Activated CD8-positive, alpha-beta T cell treated with anti-CD3 and anti-CD28 coated beads for 36 hours (primary cell): ENCODE data around the gene INPP4B. TPM values are rescaled to one million over a fixed set of nuclear protein-coding genes. Genes with fewer than 3 reads are reported as not detected.

Experiments used
- ATAC-seq: fragments of 200-7000 bp; cut with Tn5 transposase; one replicate; pipeline ENCODE4 v1.10.0; 2021; ENCODE audit warnings: mild to moderate bottlenecking, moderate library complexity
- CTCF ChIA-PET: fragments of 350-600 bp; sonication (Branson Sonifier 250); formaldehyde crosslinking; loops from one replicate; lab custom pipeline; 2021; ENCODE audit warnings: antibody characterized with exemption; lab: Charles Lee
- POLR2A ChIA-PET: fragments of 350-600 bp; sonication (Branson Sonifier 250); formaldehyde crosslinking; loops from one replicate; lab custom pipeline; 2021; ENCODE audit warnings: antibody characterized with exemption; lab: Charles Lee
- DNase-seq: peaks from one replicate; pipeline ENCODE4 v3.0.0-alpha.2; 2020
- H3K27ac Mint-ChIP-seq: one replicate; pipeline ENCODE4 v1.8.0; 2021; ENCODE audit warnings: mild to moderate bottlenecking, mixed read lengths
- H3K27me3 Mint-ChIP-seq: one replicate; pipeline ENCODE4 v1.8.0; 2021; ENCODE audit warnings: mixed read lengths
- H3K36me3 Mint-ChIP-seq: one replicate; pipeline ENCODE4 v1.8.0; 2021; ENCODE audit warnings: low read depth, mixed read lengths
- H3K4me1 Mint-ChIP-seq: one replicate; pipeline ENCODE4 v1.8.0; 2021; ENCODE audit warnings: low read depth, mixed read lengths
- H3K4me3 Mint-ChIP-seq: one replicate; pipeline ENCODE4 v1.8.0; 2021; ENCODE audit warnings: mild to moderate bottlenecking, moderate library complexity, mixed read lengths
- H3K9me3 Mint-ChIP-seq: one replicate; pipeline ENCODE4 v1.8.0; 2021; ENCODE audit warnings: mixed read lengths
- CTCF ChIP-seq: fragments of 200-600 bp; IDR thresholded peaks from one replicate; pipeline ENCODE4 v1.8.0; 2022; ENCODE audit warnings: antibody characterized with exemption, mild to moderate bottlenecking
- intact Hi-C: fragments of 100-400 bp; cut with micrococcal nuclease; formaldehyde crosslinking; loops from one replicate; pipeline ENCODE4 v1.10.0; 2022
- total RNA-seq, 2 experiments: library from RNA; stranded (reverse); gene quantifications; one replicate each; pipeline ENCODE4 v1.2.3, GENCODE V29; 2021

Gene INPP4B
- total RNA-seq, 2 experiments from 2014 or later: 46.1 to 46.9 TPM

- no peak overlapping the region for H3K4me3 Mint-ChIP-seq
- DNase-seq: no peak
- intact Hi-C loops: no loop called here
- ChIA-PET POLR2A (no interaction called here), CTCF (no interaction called here)
- H3K9me3 Mint-ChIP-seq: peaks cover 11% of the 10 kb centered on the region
- no peak overlapping the region for H3K27ac Mint-ChIP-seq
- peaks cover 16% of the 10 kb centered on the region for H3K36me3 Mint-ChIP-seq
- ATAC-seq: no peak
- no peak for TF ChIP-seq CTCF
- peaks cover 17% of the 10 kb centered on the region for H3K4me1 Mint-ChIP-seq
- H3K27me3 Mint-ChIP-seq: no peaks in the 10 kb centered on the region
Observed at GRCh38 chr4:142705820-142706219, 140.3 kb downstream of the INPP4B start.

GRCh38 chr4:142703694-142704309 is 142.3 kb downstream of the INPP4B start:
- peaks cover 12% of the 10 kb centered on the region for H3K36me3 Mint-ChIP-seq
- no peak overlapping the region for H3K4me3 Mint-ChIP-seq
- intact Hi-C loops: no loop called here
- ATAC-seq (peak; percentile 46), DNase-seq (peak; percentile 16)
- H3K4me1 Mint-ChIP-seq: peaks cover 26% of the 10 kb centered on the region
- ChIA-PET CTCF (interaction anchor here (1.0 to 1.4 kb wide), 4 partner anchors 10 to 349 kb away, joined by 3 to 6 read pairs (median 4); no protein-coding TSS in a partner anchor), POLR2A (interaction anchor here (1.3 kb wide), 2 partner anchors 9 to 298 kb away, joined by 4 to 7 read pairs; no protein-coding TSS in a partner anchor)
- no peaks in the 10 kb centered on the region for H3K27me3 Mint-ChIP-seq
- H3K9me3 Mint-ChIP-seq: peaks cover 4% of the 10 kb centered on the region
- TF ChIP-seq CTCF: no peak
- no peak overlapping the region for H3K27ac Mint-ChIP-seq

GRCh38 chr4:142701017-142701416 is 145.1 kb downstream of the INPP4B start:
- H3K36me3 Mint-ChIP-seq: peaks cover 9% of the 10 kb centered on the region
- no peak for ATAC-seq
- intact Hi-C loops: no loop called here
- POLR2A ChIA-PET: no interaction called here
- DNase-seq: no peak
- peak overlapping the region; percentile 85 for H3K27ac Mint-ChIP-seq
- CTCF ChIA-PET: interaction anchor here (1.4 kb wide), 1 partner anchor 15 kb away, joined by 3 read pairs; no protein-coding TSS in a partner anchor
- no peaks in the 10 kb centered on the region for H3K9me3 Mint-ChIP-seq
- no peak overlapping the region for H3K4me3 Mint-ChIP-seq
- H3K27me3 Mint-ChIP-seq: no peaks in the 10 kb centered on the region
- H3K4me1 Mint-ChIP-seq: peaks cover 51% of the 10 kb centered on the region
- no peak for TF ChIP-seq CTCF

- DNase-seq: no peak
- peaks cover 56% of the 10 kb centered on the region for H3K4me1 Mint-ChIP-seq
- ChIA-PET CTCF (interaction anchor here (1.4 kb wide), 1 partner anchor 15 kb away, joined by 3 read pairs; no protein-coding TSS in a partner anchor), POLR2A (no interaction called here)
- no peaks in the 10 kb centered on the region for H3K27me3 Mint-ChIP-seq
- no peaks in the 10 kb centered on the region for H3K9me3 Mint-ChIP-seq
- no peak for TF ChIP-seq CTCF
- no peak for ATAC-seq
- intact Hi-C loops: no loop called here
- peak overlapping the region; percentile 85 for H3K27ac Mint-ChIP-seq
- peaks cover 9% of the 10 kb centered on the region for H3K36me3 Mint-ChIP-seq
- no peak overlapping the region for H3K4me3 Mint-ChIP-seq
Observed at GRCh38 chr4:142700531-142700930, 145.6 kb downstream of the INPP4B start.

GRCh38 chr4:142698552-142698951 is 147.5 kb downstream of the INPP4B start:
- ChIA-PET CTCF (interaction anchor here (1.0 to 1.2 kb wide), 3 partner anchors 11 to 26 kb away, joined by 3 to 4 read pairs (median 3); no protein-coding TSS in a partner anchor), POLR2A (no interaction called here)
- Mint-ChIP-seq H3K4me1 (peaks cover 56% of the 10 kb centered on the region), H3K27me3 (no peaks in the 10 kb centered on the region), H3K9me3 (no peaks in the 10 kb centered on the region), H3K4me3 (no peak overlapping the region), H3K36me3 (peaks cover 9% of the 10 kb centered on the region), H3K27ac (peak overlapping the region; percentile 80)
- DNase-seq (no peak), ATAC-seq (no peak)
- intact Hi-C loops: loop anchor here (10.0 kb wide), 1 partner anchor 574 kb away; no protein-coding TSS in a partner anchor
- no peak for TF ChIP-seq CTCF
